ENCODE measurements around the gene FBH1. TPM values are rescaled to one million over a fixed set of nuclear protein-coding genes. Genes with fewer than 3 reads are reported as not detected.

The FBH1 gene
- total and polyA plus RNA-seq, 10 of the 15 experiments (the other 5 are each of a cell fraction or from before 2014, with no cell fraction given) = 6.1 to 67.6 (median 47.2) TPM

GRCh38 chr10:5862360-5862961 lies 27.6 kb upstream of the FBH1 start (continued):
- TF ChIP-seq, protein P1, sequence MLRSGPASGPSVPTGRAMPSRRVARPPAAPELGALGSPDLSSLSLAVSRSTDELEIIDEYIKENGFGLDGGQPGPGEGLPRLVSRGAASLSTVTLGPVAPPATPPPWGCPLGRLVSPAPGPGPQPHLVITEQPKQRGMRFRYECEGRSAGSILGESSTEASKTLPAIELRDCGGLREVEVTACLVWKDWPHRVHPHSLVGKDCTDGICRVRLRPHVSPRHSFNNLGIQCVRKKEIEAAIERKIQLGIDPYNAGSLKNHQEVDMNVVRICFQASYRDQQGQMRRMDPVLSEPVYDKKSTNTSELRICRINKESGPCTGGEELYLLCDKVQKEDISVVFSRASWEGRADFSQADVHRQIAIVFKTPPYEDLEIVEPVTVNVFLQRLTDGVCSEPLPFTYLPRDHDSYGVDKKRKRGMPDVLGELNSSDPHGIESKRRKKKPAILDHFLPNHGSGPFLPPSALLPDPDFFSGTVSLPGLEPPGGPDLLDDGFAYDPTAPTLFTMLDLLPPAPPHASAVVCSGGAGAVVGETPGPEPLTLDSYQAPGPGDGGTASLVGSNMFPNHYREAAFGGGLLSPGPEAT (IDR thresholded peaks at IDR 0.05; ENCODE audit: low read depth) = peak; percentile 63; the same call in 1 of the 2 replicates
- TF ChIP-seq ZSCAN29 (IDR thresholded peaks at IDR 0.05) = no peak
- TF ChIP-seq CBFB (IDR thresholded peaks at IDR 0.05; ENCODE audit: low read depth) = peak; percentile 91
- no peak for TF ChIP-seq ZNF274 (IDR thresholded peaks at IDR 0.05; ENCODE audit: insufficient read depth, insufficient read length)
- TF ChIP-seq RBBP5 (conservative IDR thresholded peaks at IDR 0.05) = no peak
- TF ChIP-seq RAD21 (IDR thresholded peaks at IDR 0.05; ENCODE audit: insufficient read depth, low read depth, low read length) = no peak
- no peak; the same call in 1 of the 2 replicates for TF ChIP-seq IRF5 (IDR thresholded peaks at IDR 0.05; ENCODE audit: borderline replicate concordance)
- TF ChIP-seq KAT2A (conservative IDR thresholded peaks at IDR 0.05; ENCODE audit: control insufficient read depth, low read depth, low read length) = no peak
- TF ChIP-seq TCF3 (IDR thresholded peaks at IDR 0.05; ENCODE audit: borderline replicate concordance, insufficient read depth, low read depth, low read length) = 0 out of 2 replicates have a peak, but pooled peaks have one; percentile 53
- TF ChIP-seq POU2F2 (IDR thresholded peaks at IDR 0.05; ENCODE audit: borderline replicate concordance, low read depth, low read length) = peak; percentile 10; the same call in 1 of the 3 replicates
- TF ChIP-seq SKIL (IDR thresholded peaks at IDR 0.05; ENCODE audit: low read depth, poor library complexity, severe bottlenecking) = peak; percentile 99
- TF ChIP-seq POLR2AphosphoS5 (IDR thresholded peaks at IDR 0.05; ENCODE audit: low read length) = no peak
- peak; percentile 35; the same call in 1 of the 2 replicates for TF ChIP-seq TARDBP (IDR thresholded peaks at IDR 0.05; ENCODE audit: borderline replicate concordance)
- TF ChIP-seq SMAD1 (IDR thresholded peaks at IDR 0.05; ENCODE audit: low read depth, partially characterized antibody) = no peak
- TF ChIP-seq POLR2A (IDR thresholded peaks at IDR 0.05; ENCODE audit: low read depth, low read length) = peak; percentile 46; the same call in 1 of the 2 replicates
- no peak for TF ChIP-seq CHD1 (IDR thresholded peaks at IDR 0.05; ENCODE audit: low read depth, low read length)
- TF ChIP-seq MEF2B (IDR thresholded peaks at IDR 0.05; ENCODE audit: partially characterized antibody, poor library complexity, severe bottlenecking) = peak; percentile 87
- TF ChIP-seq NFIC (IDR thresholded peaks at IDR 0.05; ENCODE audit: low read depth, low read length) = peak; percentile 96
- peak; percentile 84 to 91 for TF ChIP-seq IKZF2 (IDR thresholded peaks at IDR 0.05)
- peak; percentile 74; the same call in 1 of the 2 replicates for TF ChIP-seq PAX8 (IDR thresholded peaks at IDR 0.05)
- no peak for TF ChIP-seq HDAC6 (IDR thresholded peaks at IDR 0.05; ENCODE audit: unreplicated experiment)
- no peak for TF ChIP-seq BMI1 (IDR thresholded peaks at IDR 0.05; ENCODE audit: borderline replicate concordance)
- TF ChIP-seq BHLHE40 (IDR thresholded peaks at IDR 0.05; ENCODE audit: borderline replicate concordance in 1 of 2, low read depth in 2 of 2, low read length in 1 of 2) = peak; percentile 65 to 86; a peak in 3 of 4 replicates
- TF ChIP-seq RELA (IDR thresholded peaks at IDR 0.05; ENCODE audit: borderline replicate concordance, partially characterized antibody) = peak; percentile 17
- 0 out of 2 replicates have a peak, but pooled peaks have one; percentile 3 for TF ChIP-seq HCFC1 (IDR thresholded peaks at IDR 0.05; ENCODE audit: low read length)
- TF ChIP-seq, protein P2, sequence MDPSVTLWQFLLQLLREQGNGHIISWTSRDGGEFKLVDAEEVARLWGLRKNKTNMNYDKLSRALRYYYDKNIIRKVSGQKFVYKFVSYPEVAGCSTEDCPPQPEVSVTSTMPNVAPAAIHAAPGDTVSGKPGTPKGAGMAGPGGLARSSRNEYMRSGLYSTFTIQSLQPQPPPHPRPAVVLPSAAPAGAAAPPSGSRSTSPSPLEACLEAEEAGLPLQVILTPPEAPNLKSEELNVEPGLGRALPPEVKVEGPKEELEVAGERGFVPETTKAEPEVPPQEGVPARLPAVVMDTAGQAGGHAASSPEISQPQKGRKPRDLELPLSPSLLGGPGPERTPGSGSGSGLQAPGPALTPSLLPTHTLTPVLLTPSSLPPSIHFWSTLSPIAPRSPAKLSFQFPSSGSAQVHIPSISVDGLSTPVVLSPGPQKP (IDR thresholded peaks at IDR 0.05; ENCODE audit: low read depth, low read length) = no peak
- no peak for TF ChIP-seq HDAC2 (IDR thresholded peaks at IDR 0.05)

Measured in GM12878 (cell line).